Breast epithelium (tissue), 3 donors: ENCODE results near the gene MBP.

Experiments used
- POLR2A ChIP-seq: fragments of 450-650 bp; IDR thresholded peaks from one replicate; pipeline ENCODE4 v1.6.1; 2016; ENCODE audit warnings: antibody characterized with exemption, mild to moderate bottlenecking, moderate library complexity
- POLR2AphosphoS5 ChIP-seq, 3 donors: sonication (generic); formaldehyde crosslinking; IDR thresholded peaks; one replicate each; pipeline ENCODE4 v1.6.1; 2017; ENCODE audit warnings: antibody characterized with exemption in 3 of 3
- TF ChIP-seq, protein P1 (sequence below), 3 donors: fragments of 450-650 bp; IDR thresholded peaks; one replicate each; pipeline ENCODE4 v1.5.1; 2016 to 2017; ENCODE audit warnings: antibody characterized with exemption in 3 of 3, mild to moderate bottlenecking in 3 of 3, moderate library complexity in 3 of 3

GRCh38 chr18:77098538-77099174 is 33.9 kb downstream of the MBP start:
- TF ChIP-seq, protein P1, sequence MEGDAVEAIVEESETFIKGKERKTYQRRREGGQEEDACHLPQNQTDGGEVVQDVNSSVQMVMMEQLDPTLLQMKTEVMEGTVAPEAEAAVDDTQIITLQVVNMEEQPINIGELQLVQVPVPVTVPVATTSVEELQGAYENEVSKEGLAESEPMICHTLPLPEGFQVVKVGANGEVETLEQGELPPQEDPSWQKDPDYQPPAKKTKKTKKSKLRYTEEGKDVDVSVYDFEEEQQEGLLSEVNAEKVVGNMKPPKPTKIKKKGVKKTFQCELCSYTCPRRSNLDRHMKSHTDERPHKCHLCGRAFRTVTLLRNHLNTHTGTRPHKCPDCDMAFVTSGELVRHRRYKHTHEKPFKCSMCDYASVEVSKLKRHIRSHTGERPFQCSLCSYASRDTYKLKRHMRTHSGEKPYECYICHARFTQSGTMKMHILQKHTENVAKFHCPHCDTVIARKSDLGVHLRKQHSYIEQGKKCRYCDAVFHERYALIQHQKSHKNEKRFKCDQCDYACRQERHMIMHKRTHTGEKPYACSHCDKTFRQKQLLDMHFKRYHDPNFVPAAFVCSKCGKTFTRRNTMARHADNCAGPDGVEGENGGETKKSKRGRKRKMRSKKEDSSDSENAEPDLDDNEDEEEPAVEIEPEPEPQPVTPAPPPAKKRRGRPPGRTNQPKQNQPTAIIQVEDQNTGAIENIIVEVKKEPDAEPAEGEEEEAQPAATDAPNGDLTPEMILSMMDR (IDR thresholded peaks at IDR 0.05) = no peak
- TF ChIP-seq POLR2A = no peak
- no peak for TF ChIP-seq POLR2AphosphoS5 (IDR thresholded peaks at IDR 0.05)
